Gastrocnemius medialis (tissue), 4 donors: Measurements from ENCODE around the gene THEM4. TPM values are rescaled to one million over a fixed set of nuclear protein-coding genes. Genes with fewer than 3 reads are reported as not detected.
"Not testable (repeated sequence)": the region's sequence is repeated elsewhere in the genome, so short reads cannot be mapped to it uniquely, and the experiment has no call there.

Experiments used
- ATAC-seq, 2 donors: fragments of 150-250 bp; one replicate each; pipeline ENCODE4 v1.9.1; 2016
- DNase-seq, 2 donors: peaks; one replicate each; pipeline ENCODE4 v3.0.0-alpha.2; 2019
- H3K27ac ChIP-seq, 4 donors: fragments of 200-600 bp; sonication (generic); 1 replicate in 1 of 4; 2 replicates in 3 of 4; pipeline ENCODE4 v1.5.1; 2016 to 2018; ENCODE audit warnings: mild to moderate bottlenecking in 2 of 4, moderate library complexity in 1 of 4
- H3K27me3 ChIP-seq, 3 donors: fragments of 200-600 bp; sonication (generic) in 2 of 3; 1 replicate in 1 of 3; 2 replicates in 2 of 3; pipeline versions ENCODE4 v1.5.1 to v1.6.0; 2016 to 2019; ENCODE audit warnings: mild to moderate bottlenecking in 1 of 3, moderate library complexity in 1 of 3
- H3K36me3 ChIP-seq, 2 donors: fragments of 200-600 bp; sonication (generic) in 1 of 2; one replicate each; pipeline ENCODE4 v1.5.1; 2017 to 2018
- H3K4me1 ChIP-seq, 2 donors: fragments of 200-600 bp; sonication (generic) in 1 of 2; one replicate each; pipeline ENCODE4 v1.5.1; 2016 to 2017; ENCODE audit warnings: mild to moderate bottlenecking in 2 of 2
- H3K4me3 ChIP-seq, 4 donors: fragments of 200-600 bp; sonication (generic) in 3 of 4; 1 replicate in 1 of 4; 2 replicates in 3 of 4; pipeline ENCODE4 v1.5.1; 2016 to 2019; ENCODE audit warnings: mild to moderate bottlenecking in 2 of 4
- H3K9me3 ChIP-seq, 3 donors: fragments of 200-600 bp; sonication (generic) in 2 of 3; 1 replicate in 1 of 3; 2 replicates in 2 of 3; pipeline ENCODE4 v1.5.1; 2016 to 2019
- CTCF ChIP-seq, 5 experiments: fragments of 450-650 bp in 3 of 5; fragments of 200-600 bp in 2 of 5; sonication (generic) in 2 of 5; IDR thresholded peaks in 4 of 5; conservative IDR thresholded peaks in 1 of 5; 1 replicate in 4 of 5; 2 replicates in 1 of 5; pipeline ENCODE4 v1.5.1; 2016 to 2019; ENCODE audit warnings: antibody characterized with exemption in 5 of 5, mild to moderate bottlenecking in 3 of 5, moderate library complexity in 3 of 5
- POLR2A ChIP-seq, 2 donors: fragments of 450-650 bp; IDR thresholded peaks; one replicate each; pipeline ENCODE4 v1.6.1; 2017; ENCODE audit warnings: antibody characterized with exemption in 2 of 2, mild to moderate bottlenecking in 2 of 2, moderate library complexity in 2 of 2
- in situ Hi-C, 4 donors: fragments of 200-750 bp; cut with MboI; loops; one replicate each; pipeline versions ENCODE4 v1.15.0 to v1.8.0; 2017; ENCODE audit warnings: low sequenced_read_pairs in 4 of 4
- intact Hi-C: fragments of 100-400 bp; cut with DNase I; formaldehyde crosslinking; loops from one replicate; pipeline ENCODE4 v1.15.1; 2023; ENCODE audit warnings: low total_unique reads
- total RNA-seq, 4 donors: library from RNA; depleted of rRNA; stranded (reverse); fragments of >200 nt; gene quantifications; one replicate each; pipeline versions ENCODE4 v1.1.0 to v1.2.3, GENCODE V29; 2016

Gene THEM4
- total RNA-seq, 4 donors from 2014 or later: 7.7 to 21.8 (median 9.6) TPM

- Histone ChIP-seq H3K4me1 (no peaks in the 10 kb centered on the region), H3K9me3 (no peaks in the 10 kb centered on the region), H3K27me3 (no peaks in the 10 kb centered on the region), H3K4me3 (no peak overlapping the region), H3K36me3 (peaks cover 0 to 48% of the 10 kb centered on the region in 2 donors), H3K27ac (no peak overlapping the region)
- TF ChIP-seq CTCF (IDR thresholded peaks at IDR 0.05 in 4 of 5, conservative IDR thresholded peaks at IDR 0.05 in 1 of 5): no peak
- no peak for DNase-seq
- intact Hi-C loops (no loop called here), in situ Hi-C loops (no loop called here)
- ATAC-seq: no peak
Measured at GRCh38 chr1:151892190-151892589, 17.1 kb downstream of the THEM4 start.

- no peak overlapping the region for H3K4me3 ChIP-seq
Measured at GRCh38 chr1:151891512-151891911, 17.8 kb downstream of the THEM4 start.

GRCh38 chr1:151888972-151889570, 20.2 kb downstream of the THEM4 start:
- in situ Hi-C loops: no loop called here
- peaks cover 0 to 52% of the 10 kb centered on the region in 2 donors for H3K36me3 ChIP-seq

More at GRCh38 chr1:151891512-151891911, 17.8 kb downstream of the THEM4 start:
- Histone ChIP-seq H3K27me3 (no peaks in the 10 kb centered on the region), H3K4me1 (no peaks in the 10 kb centered on the region), H3K27ac (no peak overlapping the region), H3K9me3 (no peaks in the 10 kb centered on the region), H3K36me3 (peaks cover 0 to 54% of the 10 kb centered on the region in 2 donors)
- ATAC-seq (no peak), DNase-seq (no peak)
- TF ChIP-seq POLR2A (IDR thresholded peaks at IDR 0.05) (no peak), CTCF (IDR thresholded peaks at IDR 0.05 in 4 of 5, conservative IDR thresholded peaks at IDR 0.05 in 1 of 5) (no peak)
- in situ Hi-C loops: no loop called here
- intact Hi-C loops: no loop called here

GRCh38 chr1:151887028-151887427, 22.3 kb downstream of the THEM4 start:
- Histone ChIP-seq H3K27me3 (no peaks in the 10 kb centered on the region), H3K4me3 (no peak overlapping the region), H3K27ac (no peak overlapping the region), H3K36me3 (peaks cover 0 to 44% of the 10 kb centered on the region in 2 donors), H3K4me1 (no peaks in the 10 kb centered on the region), H3K9me3 (no peaks in the 10 kb centered on the region)
- in situ Hi-C loops (no loop called here), intact Hi-C loops (no loop called here)
- TF ChIP-seq POLR2A (IDR thresholded peaks at IDR 0.05) (no peak), CTCF (IDR thresholded peaks at IDR 0.05 in 4 of 5, conservative IDR thresholded peaks at IDR 0.05 in 1 of 5) (no peak)
- ATAC-seq (peak in 1 of 2 donors; percentile 30), DNase-seq (no peak)

More at GRCh38 chr1:151888972-151889570, 20.2 kb downstream of the THEM4 start:
- H3K4me3 ChIP-seq: no peak overlapping the region
- intact Hi-C loops: no loop called here
- no peak overlapping the region for H3K27ac ChIP-seq
- no peaks in the 10 kb centered on the region for H3K9me3 ChIP-seq
- no peaks in the 10 kb centered on the region for H3K4me1 ChIP-seq
- DNase-seq: no peak
- no peaks in the 10 kb centered on the region for H3K27me3 ChIP-seq
- ATAC-seq: no peak
- peak in 1 of 5 experiments; percentile 31 for TF ChIP-seq CTCF (IDR thresholded peaks at IDR 0.05 in 4 of 5, conservative IDR thresholded peaks at IDR 0.05 in 1 of 5)
- no peak for TF ChIP-seq POLR2A (IDR thresholded peaks at IDR 0.05)

- intact Hi-C loops (no loop called here), in situ Hi-C loops (no loop called here)
- no peaks in the 10 kb centered on the region for H3K27me3 ChIP-seq
- no peak for TF ChIP-seq CTCF (IDR thresholded peaks at IDR 0.05 in 4 of 5, conservative IDR thresholded peaks at IDR 0.05 in 1 of 5)
- TF ChIP-seq POLR2A (IDR thresholded peaks at IDR 0.05): no peak
- H3K27ac ChIP-seq: no peak overlapping the region
- DNase-seq: no peak
- H3K4me1 ChIP-seq: no peaks in the 10 kb centered on the region
- H3K9me3 ChIP-seq: no peaks in the 10 kb centered on the region
- ATAC-seq: no peak
- no peak overlapping the region for H3K4me3 ChIP-seq
- H3K36me3 ChIP-seq: peaks cover 0 to 38% of the 10 kb centered on the region in 2 donors
Measured at GRCh38 chr1:151885479-151885878, 23.8 kb downstream of the THEM4 start.

- in situ Hi-C loops, H3K4me1 ChIP-seq, H3K27ac ChIP-seq, H3K4me3 ChIP-seq, DNase-seq, ATAC-seq, H3K27me3 ChIP-seq, intact Hi-C loops, H3K9me3 ChIP-seq: not testable (repeated sequence)
- peaks cover 0 to 32% of the 10 kb centered on the region in 2 donors for H3K36me3 ChIP-seq
Measured at GRCh38 chr1:151884879-151885278, 24.4 kb downstream of the THEM4 start.

- H3K4me1 ChIP-seq, H3K27ac ChIP-seq, DNase-seq, H3K4me3 ChIP-seq, ATAC-seq, intact Hi-C loops, H3K27me3 ChIP-seq, H3K9me3 ChIP-seq, in situ Hi-C loops: not testable (repeated sequence)
- peaks cover 0 to 32% of the 10 kb centered on the region in 2 donors for H3K36me3 ChIP-seq
Measured at GRCh38 chr1:151884445-151884844, 24.9 kb downstream of the THEM4 start.
